ENCODE data around the gene FEM1B. TPM values are rescaled to one million over a fixed set of nuclear protein-coding genes. Genes with fewer than 3 reads are reported as not detected.
A peak's percentile ranks its signal among the peaks of the same experiment; 100 is the strongest.

Gene FEM1B
- total RNA-seq, 1 donor from 2014 or later, result 46.7 TPM

DNA sequence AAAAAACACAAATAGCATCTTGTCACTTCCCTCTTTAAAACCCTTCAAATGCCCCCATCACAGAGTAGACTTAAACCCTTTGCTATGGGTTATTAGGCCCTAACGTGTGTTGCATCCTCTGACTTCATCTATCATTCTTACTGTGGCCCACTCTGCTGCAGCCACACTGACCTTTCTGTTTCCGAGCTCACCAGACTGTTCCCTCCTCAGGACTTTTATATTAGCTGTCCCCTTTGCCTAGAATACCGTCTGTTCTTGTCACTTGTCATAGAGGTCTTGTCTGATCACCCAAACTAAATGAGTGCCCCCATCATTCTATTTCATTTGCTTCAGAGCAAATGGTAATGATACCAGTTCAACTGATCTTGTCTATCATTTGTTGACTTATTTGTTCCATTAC lies 877 bp upstream of the FEM1B start:
- Histone ChIP-seq H3K4me3 (peak overlapping the region; percentile 74), H3K36me3 (no peaks in the 10 kb centered on the region), H3K4me1 (peaks cover 82% of the 10 kb centered on the region), H3K27me3 (ENCODE audit: low read depth) (no peaks in the 10 kb centered on the region), H3K9me3 (replicated peaks) (no peaks in the 10 kb centered on the region), H3K27ac (replicated peaks) (peak overlapping the region; percentile 99)
- intact Hi-C loops (cut with micrococcal nuclease), result no loop called here
- TF ChIP-seq, protein P1, sequence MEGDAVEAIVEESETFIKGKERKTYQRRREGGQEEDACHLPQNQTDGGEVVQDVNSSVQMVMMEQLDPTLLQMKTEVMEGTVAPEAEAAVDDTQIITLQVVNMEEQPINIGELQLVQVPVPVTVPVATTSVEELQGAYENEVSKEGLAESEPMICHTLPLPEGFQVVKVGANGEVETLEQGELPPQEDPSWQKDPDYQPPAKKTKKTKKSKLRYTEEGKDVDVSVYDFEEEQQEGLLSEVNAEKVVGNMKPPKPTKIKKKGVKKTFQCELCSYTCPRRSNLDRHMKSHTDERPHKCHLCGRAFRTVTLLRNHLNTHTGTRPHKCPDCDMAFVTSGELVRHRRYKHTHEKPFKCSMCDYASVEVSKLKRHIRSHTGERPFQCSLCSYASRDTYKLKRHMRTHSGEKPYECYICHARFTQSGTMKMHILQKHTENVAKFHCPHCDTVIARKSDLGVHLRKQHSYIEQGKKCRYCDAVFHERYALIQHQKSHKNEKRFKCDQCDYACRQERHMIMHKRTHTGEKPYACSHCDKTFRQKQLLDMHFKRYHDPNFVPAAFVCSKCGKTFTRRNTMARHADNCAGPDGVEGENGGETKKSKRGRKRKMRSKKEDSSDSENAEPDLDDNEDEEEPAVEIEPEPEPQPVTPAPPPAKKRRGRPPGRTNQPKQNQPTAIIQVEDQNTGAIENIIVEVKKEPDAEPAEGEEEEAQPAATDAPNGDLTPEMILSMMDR (IDR thresholded peaks at IDR 0.05; ENCODE audit: borderline replicate concordance), result no peak
- no peak for DNase-seq

DNA sequence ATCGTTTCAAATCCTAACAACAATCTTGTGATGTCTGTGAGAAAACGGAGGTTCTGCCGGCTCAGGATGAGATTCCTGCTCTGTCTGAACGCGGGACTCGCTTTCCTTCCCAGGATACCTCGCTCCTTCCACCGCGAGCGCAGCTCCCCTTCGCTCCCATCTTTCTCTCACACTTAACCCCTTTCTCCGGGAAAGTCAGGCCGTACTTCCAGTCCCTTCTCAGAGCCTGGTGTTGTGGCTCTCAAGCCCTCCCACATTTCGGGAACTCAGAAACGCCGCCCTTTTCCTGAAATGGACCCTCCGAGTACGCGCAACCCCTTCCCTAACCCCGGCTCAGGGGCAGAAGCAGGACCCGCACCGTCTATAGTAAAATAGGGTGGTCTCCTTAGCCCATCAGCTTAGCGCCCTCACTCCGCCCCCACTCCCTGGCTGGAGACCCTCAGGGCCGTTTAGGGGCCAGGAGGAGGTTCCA lies 378 bp upstream of the FEM1B start:
- Histone ChIP-seq H3K4me3 (peak overlapping the region; percentile 74), H3K27ac (replicated peaks) (peak overlapping the region; percentile 99), H3K36me3 (no peaks in the 10 kb centered on the region), H3K27me3 (ENCODE audit: low read depth) (no peaks in the 10 kb centered on the region), H3K9me3 (replicated peaks) (no peaks in the 10 kb centered on the region), H3K4me1 (peaks cover 82% of the 10 kb centered on the region)
- intact Hi-C loops (cut with micrococcal nuclease), result no loop called here
- DNase-seq, result no peak
- TF ChIP-seq, protein P1 (IDR thresholded peaks at IDR 0.05; ENCODE audit: borderline replicate concordance), result no peak

DNA sequence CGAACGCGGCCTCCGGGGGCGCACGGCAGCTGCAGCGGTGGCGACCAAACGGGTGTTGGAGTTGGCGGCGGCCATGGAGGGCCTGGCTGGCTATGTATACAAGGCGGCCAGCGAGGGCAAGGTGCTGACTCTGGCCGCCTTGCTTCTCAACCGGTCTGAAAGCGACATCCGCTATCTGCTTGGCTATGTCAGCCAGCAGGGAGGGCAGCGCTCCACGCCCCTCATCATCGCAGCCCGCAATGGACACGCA lies 725 bp downstream of the FEM1B start:
- intact Hi-C loops (cut with micrococcal nuclease), result no loop called here

DNA sequence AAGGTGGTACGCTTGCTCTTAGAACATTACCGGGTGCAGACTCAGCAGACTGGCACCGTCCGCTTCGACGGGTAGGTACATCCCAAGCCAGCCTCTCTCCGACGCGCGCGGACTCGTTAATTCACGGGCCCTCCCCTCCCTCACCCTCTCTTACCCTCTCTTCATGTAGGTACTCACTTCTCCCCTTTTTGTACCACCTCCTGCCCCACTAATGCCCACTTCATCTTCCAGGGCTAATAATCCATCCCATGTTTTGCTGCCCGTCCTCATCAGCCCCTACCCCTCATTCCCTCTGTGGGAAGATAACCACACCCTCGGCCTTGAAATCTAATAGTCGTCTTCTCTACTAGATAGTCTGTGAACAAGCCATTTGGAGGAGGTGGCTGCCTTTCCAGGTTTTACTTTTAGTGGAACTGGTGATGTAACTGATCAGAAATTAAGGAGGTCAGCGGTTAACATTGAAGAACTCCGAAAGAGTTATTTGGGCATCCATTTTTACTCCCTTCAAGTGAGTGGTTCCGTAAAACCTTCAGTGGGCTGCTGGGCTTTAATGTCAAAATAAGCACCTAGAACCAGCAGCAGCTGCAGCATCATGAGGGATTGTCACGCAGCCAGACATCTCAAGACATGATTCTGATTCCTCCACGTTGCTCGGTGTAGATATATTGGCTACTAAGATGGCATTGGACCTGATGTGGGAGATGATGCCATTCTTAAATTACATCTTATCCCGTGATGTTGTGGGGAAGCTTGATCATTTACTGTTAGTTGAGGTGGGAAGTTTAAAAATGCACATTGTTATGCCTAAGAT lies 1.3 kb downstream of the FEM1B start:
- DNase-seq, result no peak
- H3K9me3 ChIP-seq (replicated peaks), result no peaks in the 10 kb centered on the region
- intact Hi-C loops (cut with micrococcal nuclease), result no loop called here
- no peaks in the 10 kb centered on the region for H3K27me3 ChIP-seq (ENCODE audit: low read depth)
- peaks cover 85% of the 10 kb centered on the region for H3K4me1 ChIP-seq
- TF ChIP-seq, protein P1 (IDR thresholded peaks at IDR 0.05; ENCODE audit: borderline replicate concordance), result no peak
- no peaks in the 10 kb centered on the region for H3K36me3 ChIP-seq
- H3K27ac ChIP-seq (replicated peaks), result peak overlapping the region; percentile 99
- H3K4me3 ChIP-seq, result peak overlapping the region; percentile 74

More for the DNA sequence above, 725 bp downstream of the FEM1B start:
- Histone ChIP-seq H3K4me3 (peak overlapping the region; percentile 74), H3K36me3 (no peaks in the 10 kb centered on the region), H3K27ac (replicated peaks) (peak overlapping the region; percentile 99), H3K4me1 (peaks cover 82% of the 10 kb centered on the region), H3K27me3 (ENCODE audit: low read depth) (no peaks in the 10 kb centered on the region), H3K9me3 (replicated peaks) (no peaks in the 10 kb centered on the region)
- TF ChIP-seq, protein P1 (IDR thresholded peaks at IDR 0.05; ENCODE audit: borderline replicate concordance), result no peak
- DNase-seq, result no peak

DNA sequence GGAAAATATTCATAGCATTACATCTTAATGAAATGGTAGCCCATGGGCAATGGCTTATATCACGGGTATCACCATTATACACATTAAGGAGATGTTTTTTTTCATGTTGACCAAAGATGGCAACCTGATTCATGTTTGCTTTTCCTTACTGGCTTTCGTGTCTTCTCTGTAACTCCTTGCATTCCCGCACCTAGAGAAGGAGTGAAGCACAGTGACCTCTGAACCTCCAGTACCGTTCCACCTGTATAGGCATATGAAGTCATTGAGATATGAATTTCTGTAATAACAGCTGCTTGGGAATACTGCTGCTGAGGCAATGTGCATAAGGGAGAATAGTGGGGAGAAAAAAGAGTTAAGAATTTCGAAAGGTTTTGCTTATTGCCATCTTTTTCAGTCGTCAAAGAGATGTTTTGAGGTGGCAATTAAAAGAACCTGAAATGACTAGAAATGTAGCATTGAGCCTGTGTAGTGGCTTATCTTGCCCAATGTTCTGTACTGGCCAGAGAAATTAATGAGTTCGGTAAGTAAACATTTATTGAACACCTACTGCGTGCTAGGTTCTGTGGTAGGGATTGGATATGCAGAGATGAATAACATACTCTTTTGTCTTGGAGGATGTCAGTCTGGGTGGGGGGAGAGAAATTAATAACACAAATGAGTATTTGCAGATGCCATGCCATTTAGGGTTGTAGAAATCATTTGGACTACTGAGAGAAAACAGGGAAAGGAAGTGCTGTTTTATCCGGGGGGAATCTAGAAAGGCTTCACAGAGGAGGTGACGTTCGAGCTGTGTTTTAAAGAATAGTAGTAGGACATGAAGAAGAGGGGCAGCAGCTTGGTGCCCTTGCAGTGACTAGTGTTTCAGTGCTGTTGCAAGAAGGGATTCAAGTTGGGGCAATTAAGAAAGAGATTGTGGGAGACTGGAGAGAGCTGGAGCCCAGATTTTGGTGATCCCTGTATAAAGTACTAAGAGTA lies 2.5 kb downstream of the FEM1B start:
- Histone ChIP-seq H3K4me3 (peak overlapping the region; percentile 74), H3K27ac (replicated peaks) (peak overlapping the region; percentile 99), H3K27me3 (ENCODE audit: low read depth) (no peaks in the 10 kb centered on the region), H3K36me3 (peaks cover 12% of the 10 kb centered on the region), H3K9me3 (replicated peaks) (no peaks in the 10 kb centered on the region), H3K4me1 (peaks cover 95% of the 10 kb centered on the region)
- TF ChIP-seq, protein P1 (IDR thresholded peaks at IDR 0.05; ENCODE audit: borderline replicate concordance), result no peak
- no peak for DNase-seq
- intact Hi-C loops (cut with micrococcal nuclease), result no loop called here
